Nephron (organoid): ENCODE measurements around the gene CST11.

ENCODE experiments used
- H3K27ac Mint-ChIP-seq, 3 experiments: 2 replicates each; pipeline ENCODE4 v1.8.0; 2020; ENCODE audit warnings: mixed read lengths in 3 of 3, mild to moderate bottlenecking in 2 of 3, moderate library complexity in 1 of 3
- H3K27me3 Mint-ChIP-seq: 2 replicates; pipeline ENCODE4 v1.8.0; 2021; ENCODE audit warnings: low read depth, mild to moderate bottlenecking, moderate library complexity, mixed read lengths
- H3K36me3 Mint-ChIP-seq: 2 replicates; pipeline ENCODE4 v1.8.0; 2020; ENCODE audit warnings: low read depth, mixed read lengths
- H3K4me1 Mint-ChIP-seq: 2 replicates; pipeline ENCODE4 v1.8.0; 2020; ENCODE audit warnings: mixed read lengths
- H3K4me3 Mint-ChIP-seq, 3 experiments: 2 replicates each; pipeline ENCODE4 v1.8.0; 2020; ENCODE audit warnings: mild to moderate bottlenecking in 3 of 3, mixed read lengths in 3 of 3, moderate library complexity in 2 of 3
- H3K9me3 Mint-ChIP-seq: 2 replicates; pipeline ENCODE4 v1.8.0; 2020; ENCODE audit warnings: mixed read lengths
- CTCF ChIP-seq, 3 experiments: fragments of 200-600 bp; sonication (generic); IDR thresholded peaks; one replicate each; pipeline ENCODE4 v1.5.0; 2021; ENCODE audit warnings: antibody characterized with exemption in 3 of 3; ENCODE audit not compliant: unreplicated experiment in 3 of 3

CST11 gene

GRCh38 chr20:23420943-23421931, 31.4 kb downstream of the CST11 start, which contains the start of gene NAPB:
Gene NAPB, minus strand, starts transcription at chr20:23421488. Its CDS starts 86 bp downstream, at chr20:23421402.
- Mint-ChIP-seq H3K4me1 (peaks cover 46% of the 10 kb centered on the region), H3K27ac (peak within 1 kb of the TSS; percentile 61 to 73 (median 67)), H3K9me3 (no peaks in the 10 kb centered on the region), H3K4me3 (peak within 1 kb of the TSS; percentile 87 to 94 (median 91)), H3K27me3 (no peaks in the 10 kb centered on the region), H3K36me3 (no peaks in the 10 kb centered on the region)
- TF ChIP-seq CTCF (IDR thresholded peaks at IDR 0.05; ENCODE audit: unreplicated experiment in 3 of 3) = peak; percentile 47 to 57 (median 54)

- Mint-ChIP-seq H3K4me1 (peaks cover 46% of the 10 kb centered on the region), H3K27ac (peak overlapping the region; percentile 72 to 90 (median 73)), H3K4me3 (peak overlapping the region; percentile 87 to 94 (median 91)), H3K9me3 (no peaks in the 10 kb centered on the region), H3K27me3 (no peaks in the 10 kb centered on the region), H3K36me3 (no peaks in the 10 kb centered on the region)
- TF ChIP-seq CTCF (IDR thresholded peaks at IDR 0.05; ENCODE audit: unreplicated experiment in 3 of 3) = no peak
Observed at GRCh38 chr20:23419995-23420901, 32.4 kb downstream of the CST11 start.

- no peak for TF ChIP-seq CTCF (IDR thresholded peaks at IDR 0.05; ENCODE audit: unreplicated experiment in 3 of 3)
- no peaks in the 10 kb centered on the region for H3K36me3 Mint-ChIP-seq
- H3K27me3 Mint-ChIP-seq = no peaks in the 10 kb centered on the region
- peak overlapping the region; percentile 87 to 94 (median 91) for H3K4me3 Mint-ChIP-seq
- peak overlapping the region; percentile 72 to 90 (median 73) for H3K27ac Mint-ChIP-seq
- no peaks in the 10 kb centered on the region for H3K9me3 Mint-ChIP-seq
- H3K4me1 Mint-ChIP-seq = peaks cover 43% of the 10 kb centered on the region
Observed at GRCh38 chr20:23419657-23419994, 33.0 kb downstream of the CST11 start.

- H3K27me3 Mint-ChIP-seq = no peaks in the 10 kb centered on the region
- no peak for TF ChIP-seq CTCF (IDR thresholded peaks at IDR 0.05; ENCODE audit: unreplicated experiment in 3 of 3)
- no peak overlapping the region for H3K27ac Mint-ChIP-seq
- peak overlapping the region; percentile 15 to 46 (median 36) for H3K4me3 Mint-ChIP-seq
- H3K36me3 Mint-ChIP-seq = no peaks in the 10 kb centered on the region
- peaks cover 45% of the 10 kb centered on the region for H3K4me1 Mint-ChIP-seq
- H3K9me3 Mint-ChIP-seq = no peaks in the 10 kb centered on the region
Observed at GRCh38 chr20:23417861-23418260, 34.8 kb downstream of the CST11 start.

- TF ChIP-seq CTCF (IDR thresholded peaks at IDR 0.05; ENCODE audit: unreplicated experiment in 3 of 3) = no peak
- H3K27me3 Mint-ChIP-seq = no peaks in the 10 kb centered on the region
Observed at GRCh38 chr20:23415959-23416583, 36.6 kb downstream of the CST11 start.

More at GRCh38 chr20:23415959-23416583, 36.6 kb downstream of the CST11 start:
- Mint-ChIP-seq H3K36me3 (no peaks in the 10 kb centered on the region), H3K4me1 (peaks cover 46% of the 10 kb centered on the region), H3K4me3 (no peak overlapping the region), H3K9me3 (no peaks in the 10 kb centered on the region), H3K27ac (no peak overlapping the region)
